H1 (cell line): Measurements from ENCODE around the gene PAQR4. TPM values are rescaled to one million over a fixed set of nuclear protein-coding genes. Genes with fewer than 3 reads are reported as not detected.

Experiments used
- CTCF ChIA-PET: fragments of 300-600 bp; sonication (Branson Sonifier 250); formaldehyde crosslinking; loops from one replicate; lab custom pipeline; 2021; ENCODE audit not compliant: partially characterized antibody; lab: Charles Lee
- POLR2A ChIA-PET: fragments of 300-600 bp; sonication (Branson Sonifier 250); formaldehyde crosslinking; loops from one replicate; lab custom pipeline; 2021; ENCODE audit warnings: inconsistent platforms; ENCODE audit not compliant: partially characterized antibody; lab: Charles Lee
- DNase-seq, 2 experiments: peaks; one replicate each; pipeline versions ENCODE4 v3.0.0 to v3.0.0-alpha.2; 2010 to 2022; ENCODE audit warnings: low spot score in 2 of 2, low read depth in 1 of 2, mixed read lengths in 1 of 2
- FAIRE-seq: peaks from 2 replicates; lab custom pipeline; 2011; peaks lifted over from hg19 to GRCh38; lab: Jason Lieb, UNC
- H2AFZ ChIP-seq: 2 replicates; pipeline ENCODE4 v1.8.1; 2012; ENCODE audit warnings: low read length, inconsistent platforms
- H2AK5ac ChIP-seq: 2 replicates; pipeline ENCODE4 v1.6.1; 2013; ENCODE audit warnings: low read depth, low read length
- H2BK120ac ChIP-seq: replicated peaks from 2 replicates; pipeline ENCODE3; 2013; ENCODE audit warnings: low read depth, low read length, inconsistent platforms
- H2BK12ac ChIP-seq: 2 replicates; pipeline ENCODE4 v1.6.1; 2013; ENCODE audit warnings: low read depth, low read length
- H2BK15ac ChIP-seq: 2 replicates; pipeline ENCODE4 v1.6.1; 2013; ENCODE audit warnings: low read length
- H2BK20ac ChIP-seq: 2 replicates; pipeline ENCODE4 v1.6.1; 2013; ENCODE audit warnings: low read length
- H2BK5ac ChIP-seq: 2 replicates; pipeline ENCODE4 v1.6.1; 2013; ENCODE audit warnings: low read depth, low read length
- H3K14ac ChIP-seq: 2 replicates; pipeline ENCODE4 v1.6.1; 2013; ENCODE audit warnings: inconsistent platforms; ENCODE audit not compliant: insufficient read length
- H3K18ac ChIP-seq: 2 replicates; pipeline ENCODE4 v1.6.1; 2013; ENCODE audit warnings: low read length; ENCODE audit errors: extremely low read depth
- H3K23ac ChIP-seq: 2 replicates; pipeline ENCODE4 v1.6.1; 2013; ENCODE audit warnings: inconsistent platforms; ENCODE audit not compliant: insufficient read length
- H3K23me2 ChIP-seq: 2 replicates; pipeline ENCODE4 v1.6.1; 2013; ENCODE audit warnings: low read depth, low read length
- H3K27ac ChIP-seq: 2 replicates; pipeline ENCODE4 v1.6.1; 2011; ENCODE audit warnings: low read depth, low read length, inconsistent platforms
- H3K27me3 ChIP-seq, 4 experiments: replicated peaks in 1 of 4; 1 replicate in 1 of 4; 2 replicates in 3 of 4; pipeline versions ENCODE4 v1.6.1 to v1.8.1; 2011 to 2013; ENCODE audit warnings: low read length in 3 of 4, mild to moderate bottlenecking in 3 of 4, inconsistent platforms in 2 of 4, mixed read lengths in 2 of 4, moderate library complexity in 1 of 4; ENCODE audit not compliant: control insufficient read depth in 3 of 4, insufficient read depth in 3 of 4; ENCODE audit errors: extremely low read depth in 1 of 4
- H3K36me3 ChIP-seq, 4 experiments: 2 replicates each; pipeline versions ENCODE4 v1.6.1 to v1.8.1; 2011 to 2013; ENCODE audit warnings: mild to moderate bottlenecking in 4 of 4, low read length in 3 of 4, moderate library complexity in 2 of 4, control low read depth in 1 of 4, inconsistent platforms in 1 of 4; ENCODE audit not compliant: insufficient read depth in 4 of 4, control insufficient read depth in 2 of 4
- H3K4ac ChIP-seq: replicated peaks from 2 replicates; pipeline ENCODE3; 2013; ENCODE audit warnings: low read length, low read depth, mixed read lengths, inconsistent platforms; ENCODE audit not compliant: insufficient read length
- H3K4me1 ChIP-seq, 4 experiments: replicated peaks in 1 of 4; 1 replicate in 1 of 4; 2 replicates in 3 of 4; pipeline versions ENCODE4 v1.6.1 to v1.8.1; 2011 to 2013; ENCODE audit warnings: low read length in 3 of 4, inconsistent platforms in 2 of 4, mixed read lengths in 1 of 4; ENCODE audit not compliant: insufficient read depth in 4 of 4, control insufficient read depth in 3 of 4
- H3K4me2 ChIP-seq, 2 experiments: 2 replicates each; pipeline versions ENCODE4 v1.6.1 to v1.8.1; 2011 to 2013; ENCODE audit warnings: low read depth in 2 of 2, low read length in 2 of 2, control low read depth in 1 of 2, inconsistent platforms in 1 of 2, mild to moderate bottlenecking in 1 of 2; ENCODE audit not compliant: insufficient read depth in 1 of 2
- H3K4me3 ChIP-seq, 4 experiments: fragments of 200-600, 300-600 bp in 1 of 4; sonication (generic), shearing (Covaris generic), sonication (Bioruptor Twin) in 1 of 4; 2 replicates each; pipeline versions ENCODE4 v1.5.1 to v1.8.1; 2011 to 2016; ENCODE audit warnings: low read length in 4 of 4, low read depth in 3 of 4, control low read depth in 2 of 4, inconsistent platforms in 2 of 4, mild to moderate bottlenecking in 2 of 4, mixed read lengths in 1 of 4, moderate library complexity in 1 of 4; ENCODE audit not compliant: insufficient read depth in 2 of 4; ENCODE audit errors: extremely low read depth in 1 of 4
- H3K56ac ChIP-seq: replicated peaks from 2 replicates; pipeline ENCODE3; 2013; ENCODE audit warnings: low read depth, mild to moderate bottlenecking, mixed read lengths, low read length, inconsistent platforms; ENCODE audit not compliant: insufficient read length
- H3K79me1 ChIP-seq: 2 replicates; pipeline ENCODE4 v1.6.1; 2013; ENCODE audit warnings: low read depth, low read length, control low read depth
- H3K79me2 ChIP-seq, 2 experiments: 2 replicates each; pipeline versions ENCODE4 v1.6.1 to v1.8.1; 2012 to 2013; ENCODE audit warnings: low read length in 2 of 2, mild to moderate bottlenecking in 2 of 2, inconsistent platforms in 1 of 2; ENCODE audit not compliant: insufficient read depth in 2 of 2, control insufficient read depth in 1 of 2
- H3K9ac ChIP-seq, 4 experiments: replicated peaks in 1 of 4; 1 replicate in 1 of 4; 2 replicates in 3 of 4; pipeline versions ENCODE4 v1.6.1 to v1.8.1; 2011 to 2013; ENCODE audit warnings: low read depth in 3 of 4, low read length in 3 of 4, control low read depth in 2 of 4, mild to moderate bottlenecking in 2 of 4, moderate library complexity in 2 of 4, inconsistent platforms in 1 of 4; ENCODE audit errors: extremely low read depth in 1 of 4
- H3K9me3 ChIP-seq, 2 experiments: 2 replicates each; pipeline versions ENCODE4 v1.6.1 to v1.8.1; 2012 to 2013; ENCODE audit warnings: mild to moderate bottlenecking in 2 of 2, moderate library complexity in 2 of 2, control low read depth in 1 of 2, inconsistent platforms in 1 of 2, low read depth in 1 of 2, low read length in 1 of 2, mixed read lengths in 1 of 2; ENCODE audit not compliant: insufficient read depth in 2 of 2
- H4K20me1 ChIP-seq, 2 experiments: replicated peaks in 1 of 2; 2 replicates each; pipeline versions ENCODE3 to v1.8.1; 2011 to 2013; ENCODE audit warnings: inconsistent platforms in 2 of 2, low read length in 2 of 2, mild to moderate bottlenecking in 1 of 2; ENCODE audit not compliant: insufficient read depth in 2 of 2, control insufficient read depth in 1 of 2
- H4K5ac ChIP-seq: 2 replicates; pipeline ENCODE4 v1.6.1; 2013; ENCODE audit warnings: low read length, low read depth, mixed read lengths, inconsistent platforms; ENCODE audit not compliant: insufficient read length
- H4K8ac ChIP-seq: 2 replicates; pipeline ENCODE4 v1.8.0; 2013; ENCODE audit warnings: mild to moderate bottlenecking, moderate library complexity, low read length, inconsistent platforms; ENCODE audit not compliant: insufficient read depth; ENCODE audit errors: extremely low read depth
- H4K91ac ChIP-seq: replicated peaks from 2 replicates; pipeline ENCODE3; 2013; ENCODE audit warnings: low read length, mixed read lengths, inconsistent platforms; ENCODE audit not compliant: insufficient read length
- E2F6 ChIP-seq: IDR thresholded peaks from 2 replicates; pipeline ENCODE4 v1.6.1; 2012; ENCODE audit warnings: inconsistent platforms
- JUND ChIP-seq: IDR thresholded peaks from 2 replicates; pipeline ENCODE4 v1.6.1; 2011; ENCODE audit warnings: mild to moderate bottlenecking, improper control_type of control experiment, low read length
- POLR2AphosphoS5 ChIP-seq: IDR thresholded peaks from 2 replicates; pipeline ENCODE4 v1.6.1; 2011; ENCODE audit warnings: low read depth, low read length
- SAP30 ChIP-seq: fragments of 300-600 bp; sonication (generic); IDR thresholded peaks from 2 replicates; pipeline ENCODE4 v1.7.1; 2012; ENCODE audit warnings: low read length, moderate library complexity, mild to moderate bottlenecking, inconsistent platforms; ENCODE audit not compliant: insufficient read depth, insufficient replicate concordance
- SIRT6 ChIP-seq: IDR thresholded peaks from one replicate; pipeline ENCODE4 v1.7.1; 2012; ENCODE audit warnings: low read length, inconsistent platforms
- SP1 ChIP-seq: IDR thresholded peaks from 2 replicates; pipeline ENCODE4 v1.6.1; 2011; ENCODE audit warnings: low read depth, low read length
- SP2 ChIP-seq: IDR thresholded peaks from 2 replicates; pipeline ENCODE4 v1.6.1; 2012; ENCODE audit warnings: mild to moderate bottlenecking, low read length, inconsistent platforms
- TBP ChIP-seq: IDR thresholded peaks from 2 replicates; pipeline ENCODE4 v1.6.1; 2011; ENCODE audit warnings: low read depth, low read length, improper control_type of control experiment
- WGBS, 2 experiments: shearing (Covaris generic) in 1 of 2; methylation state at CpG; one replicate each; pipeline versions ENCODE4 v1.1.6 to v1.1.7; 2013 to 2015; ENCODE audit warnings: low lambda C conversion rate in 2 of 2, mixed read lengths in 2 of 2, inconsistent platforms in 1 of 2, low coverage in 1 of 2, missing lambda C conversion rate in 1 of 2; ENCODE audit not compliant: insufficient replicate concordance in 2 of 2, insufficient coverage in 1 of 2, insufficient read length in 1 of 2; ENCODE audit errors: extremely low coverage in 1 of 2, missing lambda C conversion rate in 1 of 2; 5-methylcytosine and 5-hydroxymethylcytosine counted together
- polyA plus RNA-seq, 7 experiments: library from polyadenylated mRNA; depleted of rRNA in 3 of 7; stranded (reverse) in 5 of 7; unstranded in 2 of 7; fragments of >200 nt in 5 of 7; fragments of 200-250 nt in 2 of 7; gene quantifications; 1 replicate in 5 of 7; 2 replicates in 1 of 7; 4 replicates in 1 of 7; pipeline versions ENCODE4 v1.2.1 to v1.2.3, GENCODE V29; 2011 to 2013; ENCODE audit warnings: missing spikeins in 2 of 7, mixed read lengths in 2 of 7
- total RNA-seq: library from RNA; stranded (reverse); fragmentation: NEBNext Ultra II Directional; extraction: Animal tissue kit (Norgen Biotek cat#: 25700); gene quantifications from 2 replicates; pipeline ENCODE4 v1.2.1, GENCODE V29; 2021

Gene PAQR4
- total and polyA plus RNA-seq, 2 of the 8 experiments (the other 6 are each of a cell fraction or from before 2014, with no cell fraction given), result 28.2 to 34.6 TPM

DNA sequence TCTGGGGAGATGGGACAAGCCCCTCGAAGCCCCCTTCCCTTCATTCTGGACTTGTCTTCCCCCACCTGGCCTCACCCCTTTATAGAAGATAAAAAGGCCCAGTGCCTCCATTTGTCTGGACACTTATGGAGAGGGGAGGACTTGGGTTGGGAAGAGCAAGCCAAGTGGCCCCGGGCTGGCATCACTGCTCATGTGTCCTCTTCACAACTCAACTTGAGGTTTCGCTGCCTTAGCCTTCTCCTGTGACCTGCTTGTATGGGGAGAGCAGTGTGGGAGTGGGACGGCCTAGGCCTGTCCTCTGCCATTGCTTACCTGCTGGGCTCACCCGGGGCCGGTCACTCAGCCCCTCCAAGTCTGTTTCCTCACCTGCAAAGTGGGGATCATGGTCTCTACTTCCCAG is 1.4 kb downstream of the PAQR4 start:
- Histone ChIP-seq H3K9me3 (no peaks in the 10 kb centered on the region), H2AK5ac (no peak overlapping the region), H4K5ac (no peak overlapping the region), H2BK5ac (0 out of 2 replicates have a peak overlapping the region, but pooled peaks have one; percentile 44), H3K27ac (no peak overlapping the region), H3K4me2 (peak overlapping the region; percentile 81 to 100), H4K8ac (peak overlapping the region; percentile 4; the same call in 1 of the 2 replicates), H4K91ac (no peak overlapping the region), H4K20me1 (peaks cover 28 to 30% of the 10 kb centered on the region in 2 experiments), H3K79me1 (peaks cover 13% of the 10 kb centered on the region), H3K23ac (no peak overlapping the region), H2BK15ac (no peak overlapping the region), H3K23me2 (peaks cover 9% of the 10 kb centered on the region), H3K18ac (peak overlapping the region; percentile 7), H2BK120ac (no peak overlapping the region), H3K4me3 (peak overlapping the region; percentile 74 to 94 (median 80)), H3K27me3 (peaks cover 15 to 32% (median 23%) of the 10 kb centered on the region in 4 experiments; a peak in 6 of 7 replicates), H2BK12ac (0 out of 2 replicates have a peak overlapping the region, but pooled peaks have one; percentile 17), H3K14ac (no peak overlapping the region), H3K4ac (no peak overlapping the region), H3K36me3 (peaks cover 15 to 33% (median 23%) of the 10 kb centered on the region in 4 experiments), H3K4me1 (peaks cover 0 to 27% (median 13%) of the 10 kb centered on the region in 4 experiments; a peak in 6 of 7 replicates), H3K56ac (no peak overlapping the region), H2AFZ (no peak overlapping the region), H2BK20ac (no peak overlapping the region), H3K79me2 (peaks cover 0 to 2% of the 10 kb centered on the region in 2 experiments; a peak in 1 of 4 replicates), H3K9ac (peak overlapping the region in 1 of 4 experiments; percentile 17; a peak in 2 of 7 replicates)
- ChIA-PET CTCF (interaction anchor here (0.6 to 2.6 kb wide), 16 partner anchors 8 to 128 kb away, joined by 3 to 9 read pairs (median 4); partner anchors contain the start of gene TNFRSF12A), POLR2A (interaction anchor here (0.7 to 25.4 kb wide), 15 partner anchors 9 to 217 kb away, joined by 3 to 455 read pairs (median 4); partner anchors contain the start of genes CLDN6, FLYWCH1, HCFC1R1 and PKMYT1)
- TF ChIP-seq SAP30 (no peak), JUND (no peak), SIRT6 (no peak), POLR2AphosphoS5 (peak; percentile 17), E2F6 (no peak), SP1 (no peak), SP2 (no peak), TBP (no peak)
- DNase-seq, result no peak
- WGBS, 2 experiments, result 91% methylated on average over 6 of the region's 6 CpGs; no CpG with 5 or more reads in 1 of the 2 experiments
- no peak for FAIRE-seq
